K562 (cell line): ENCODE results near the gene KLHDC7A. TPM values are rescaled to one million over a fixed set of nuclear protein-coding genes. Genes with fewer than 3 reads are reported as not detected.

ENCODE experiments used
- CBX2 ChIP-seq: fragments of 200-600 bp; sonication (generic); IDR thresholded peaks from one replicate; pipeline ENCODE4 v1.6.1; 2012; ENCODE audit warnings: mild to moderate bottlenecking, low read length, inconsistent platforms; ENCODE audit not compliant: insufficient read depth, poor library complexity, severe bottlenecking
- polyA plus RNA-seq, 8 experiments: library from polyadenylated mRNA; depleted of rRNA in 4 of 8; stranded (reverse) in 5 of 8; unstranded in 3 of 8; fragments of >200 nt; fragmentation: Nextera tagmentation in 2 of 8; fragmentation: Illumina TruSeq in 1 of 8; extraction: Ambion mirVana in 2 of 8; extraction: Trizol in 1 of 8; gene quantifications; 2 replicates each; pipeline versions ENCODE4 v1.2.1 to v1.2.3, GENCODE V29; 2011 to 2014; ENCODE audit warnings: inconsistent platforms in 1 of 8, missing spikeins in 1 of 8
- small RNA-seq: library from RNA; depleted of rRNA; stranded (forward); fragments of <200 nt; gene quantifications from one replicate; pipeline ENCODE3, GENCODE V24; 2014
- total RNA-seq, 7 experiments: library from RNA; depleted of rRNA in 6 of 7; stranded (reverse); fragments of >200 nt in 6 of 7; fragmentation: Illumina TruSeq in 2 of 7; extraction: Trizol in 2 of 7; gene quantifications; 2 replicates each; pipeline versions ENCODE4 v1.2.1 to v1.2.3, GENCODE V29; 2011 to 2021; ENCODE audit warnings: low replicate concordance in 1 of 7

KLHDC7A gene
- total and polyA plus RNA-seq, 9 of the 15 experiments (the other 6 are each of a cell fraction or from before 2014, with no cell fraction given) = 0.01 to 0.02 (median 0.01) TPM; not detected in 6

GRCh38 chr1:18534810-18535205 is 54.1 kb downstream of the KLHDC7A start (continued):
- no peak for TF ChIP-seq CBX2

Small RNAs within 50 kb of the gene (small RNA-seq; reads per million reads assigned to genes)
- not detected for gene DYNLL1P3

Other genes with a start within 250 kb of the KLHDC7A start
- gene PAX7, start 149.9 kb downstream of the KLHDC7A start, total RNA-seq (2014; rRNA removed) = not detected in 2 replicates
- not detected in 2 replicates for gene PAX7, start 149.9 kb downstream of the KLHDC7A start, total RNA-seq (2014; rRNA removed; fragmentation: Illumina TruSeq; extraction: Trizol)
- gene PAX7, start 149.9 kb downstream of the KLHDC7A start, total RNA-seq (2015; rRNA removed; fragmentation: Illumina TruSeq; extraction: Trizol) = not detected in 2 replicates
- gene PAX7, start 149.9 kb downstream of the KLHDC7A start, total RNA-seq (2021) = not detected in 2 replicates
- not detected in 2 replicates for gene PAX7, start 149.9 kb downstream of the KLHDC7A start, polyA plus RNA-seq (2011; rRNA removed)
- not detected in 2 replicates for gene PAX7, start 149.9 kb downstream of the KLHDC7A start, polyA plus RNA-seq (2014; fragmentation: Illumina TruSeq; extraction: Trizol)
- gene PAX7, start 149.9 kb downstream of the KLHDC7A start, polyA plus RNA-seq (2014; fragmentation: Nextera tagmentation; extraction: Ambion mirVana) = not detected
- not detected in 2 replicates for gene PAX7, start 149.9 kb downstream of the KLHDC7A start, polyA plus RNA-seq (2014; rRNA removed)